Hypothalamus (tissue), 51 donors: Measurements from ENCODE around the gene C1QTNF9.
"Not testable (repeated sequence)": the region's sequence is repeated elsewhere in the genome, so short reads cannot be mapped to it uniquely, and the experiment has no call there.

Experiments
- DNase-seq, 51 donors: peaks; one replicate each; lab custom pipeline; 2025; lab: John Stamatoyannopoulos, UW

C1QTNF9 gene

GRCh38 chr13:24319641-24320040 lies 10.3 kb downstream of the C1QTNF9 start:
- DNase-seq = not testable (repeated sequence)

DNA sequence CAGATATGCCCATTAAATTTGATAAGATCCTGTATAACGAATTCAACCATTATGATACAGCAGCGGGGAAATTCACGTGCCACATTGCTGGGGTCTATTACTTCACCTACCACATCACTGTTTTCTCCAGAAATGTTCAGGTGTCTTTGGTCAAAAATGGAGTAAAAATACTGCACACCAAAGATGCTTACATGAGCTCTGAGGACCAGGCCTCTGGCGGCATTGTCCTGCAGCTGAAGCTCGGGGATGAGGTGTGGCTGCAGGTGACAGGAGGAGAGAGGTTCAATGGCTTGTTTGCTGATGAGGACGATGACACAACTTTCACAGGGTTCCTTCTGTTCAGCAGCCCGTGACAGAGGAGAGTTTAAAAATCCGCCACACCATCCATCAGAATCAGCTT lies 12.0 kb downstream of the C1QTNF9 start:
- not testable (repeated sequence) for DNase-seq

- DNase-seq = not testable (repeated sequence)
Measured at GRCh38 chr13:24322470-24322869, 13.1 kb downstream of the C1QTNF9 start.

DNA sequence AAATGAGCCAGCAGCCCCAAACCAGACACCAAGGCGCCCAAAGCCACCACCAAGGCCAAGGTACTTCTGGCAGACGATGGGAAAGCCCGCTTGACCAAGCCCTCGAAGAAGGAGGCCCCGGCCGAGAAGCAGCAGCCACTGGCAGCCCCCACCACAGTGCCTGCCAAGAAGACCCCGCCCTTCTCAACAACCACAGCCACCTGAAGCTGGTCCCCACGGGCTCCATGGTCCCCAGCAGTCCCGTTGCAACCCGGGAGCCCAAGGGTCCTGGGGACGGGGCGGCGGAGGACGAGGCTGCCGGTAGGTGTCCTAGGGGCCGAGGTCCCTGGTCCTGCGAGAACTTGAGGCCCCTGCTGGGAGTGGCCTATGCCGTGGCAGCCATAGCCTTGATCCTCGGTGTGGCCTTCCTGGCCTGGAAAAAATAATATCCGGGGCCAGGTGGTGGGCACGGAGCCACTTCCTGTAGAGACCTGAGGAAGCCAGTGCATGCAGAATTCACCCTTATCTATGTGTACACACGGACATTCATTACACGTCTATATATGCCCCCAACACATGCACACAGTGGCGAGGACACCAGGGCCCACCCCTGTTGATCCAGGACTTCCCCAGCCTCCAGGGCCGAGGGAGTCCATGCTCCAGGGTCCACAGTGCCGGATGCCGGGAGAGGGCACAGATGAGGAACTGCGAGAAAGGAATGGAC lies 13.8 kb downstream of the C1QTNF9 start:
- no peak for DNase-seq

DNA sequence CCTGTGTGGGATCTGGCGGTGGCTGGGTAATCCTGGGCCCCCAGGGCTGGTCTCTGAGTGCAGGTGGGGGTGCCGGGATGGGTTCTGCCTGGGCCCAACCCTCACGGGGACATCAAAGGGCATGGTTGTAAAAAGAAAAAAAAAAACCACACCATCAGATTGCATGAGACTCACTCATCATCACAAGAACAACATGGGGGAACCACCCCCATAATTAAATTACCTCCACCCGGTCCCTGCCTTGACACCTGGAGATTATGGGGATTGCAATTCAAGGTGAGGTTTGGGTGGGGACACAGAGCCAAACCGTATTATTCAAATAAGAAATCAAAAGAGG lies 14.3 kb downstream of the C1QTNF9 start:
- DNase-seq = no peak

GRCh38 chr13:24327598-24327997 lies 18.2 kb downstream of the C1QTNF9 start:
- DNase-seq = not testable (repeated sequence)

DNA sequence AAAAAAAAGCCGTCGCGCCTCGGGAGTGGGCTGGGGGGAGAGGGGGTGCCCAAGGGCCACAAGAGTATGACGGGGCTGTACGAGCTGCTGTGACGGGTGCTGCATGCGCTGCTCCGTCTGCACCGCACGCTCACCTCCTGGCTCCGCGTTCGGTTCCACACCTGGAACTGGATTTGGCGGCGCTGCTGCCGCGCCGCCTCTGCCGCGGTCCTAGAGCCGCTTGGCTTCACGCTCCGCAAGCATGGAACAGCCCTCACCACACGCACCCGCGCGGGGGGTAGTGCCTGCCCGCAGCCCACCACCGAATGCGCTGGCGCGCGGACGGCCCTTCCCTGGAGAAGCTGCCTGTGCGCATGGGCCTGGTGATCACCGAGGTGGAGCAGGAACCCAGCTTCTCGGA lies 18.8 kb downstream of the C1QTNF9 start:
- DNase-seq = no peak

DNA sequence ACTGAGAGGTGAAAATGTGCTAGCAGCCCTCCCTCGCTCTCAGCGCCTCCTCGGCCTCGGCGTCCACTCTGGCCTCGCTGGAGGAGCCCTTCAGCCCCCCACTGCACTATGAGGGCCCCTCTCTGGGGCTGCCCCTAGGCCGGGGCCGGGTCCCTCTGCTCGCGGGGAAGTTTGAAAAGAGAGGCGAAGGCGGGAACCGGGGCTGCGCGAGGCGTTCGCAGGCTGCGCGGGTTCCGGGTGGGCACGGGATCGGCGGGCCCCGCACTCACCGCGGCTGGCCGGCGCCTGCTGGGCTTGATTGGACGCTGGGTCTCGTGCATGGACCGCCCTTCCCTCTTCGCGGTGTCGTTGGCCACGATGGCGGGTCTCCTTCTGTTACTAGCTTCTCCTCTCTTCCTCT lies 29.3 kb downstream of the C1QTNF9 start:
- no peak for DNase-seq

GRCh38 chr13:24339937-24340607 lies 30.7 kb downstream of the C1QTNF9 start:
- no peak for DNase-seq

DNA sequence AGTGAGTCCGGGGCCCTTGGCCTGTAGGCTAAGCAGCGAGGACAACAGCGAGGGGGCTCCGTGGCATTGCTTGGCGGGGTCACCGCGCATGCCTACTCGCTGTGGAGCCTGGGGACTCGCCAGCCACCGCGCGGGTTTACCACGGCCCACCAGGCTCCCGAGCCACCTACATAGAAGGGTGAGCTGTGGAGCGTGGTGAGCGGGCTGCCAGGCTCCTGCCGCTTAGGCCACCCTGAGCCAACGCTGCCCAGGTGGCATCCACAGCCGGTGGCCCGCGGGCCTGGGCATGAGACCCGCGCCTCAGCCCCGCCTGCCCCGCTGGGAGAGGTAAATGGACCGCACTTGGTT lies 31.2 kb downstream of the C1QTNF9 start:
- no peak for DNase-seq

GRCh38 chr13:24341439-24341838 lies 32.1 kb downstream of the C1QTNF9 start:
- DNase-seq = no peak

DNA sequence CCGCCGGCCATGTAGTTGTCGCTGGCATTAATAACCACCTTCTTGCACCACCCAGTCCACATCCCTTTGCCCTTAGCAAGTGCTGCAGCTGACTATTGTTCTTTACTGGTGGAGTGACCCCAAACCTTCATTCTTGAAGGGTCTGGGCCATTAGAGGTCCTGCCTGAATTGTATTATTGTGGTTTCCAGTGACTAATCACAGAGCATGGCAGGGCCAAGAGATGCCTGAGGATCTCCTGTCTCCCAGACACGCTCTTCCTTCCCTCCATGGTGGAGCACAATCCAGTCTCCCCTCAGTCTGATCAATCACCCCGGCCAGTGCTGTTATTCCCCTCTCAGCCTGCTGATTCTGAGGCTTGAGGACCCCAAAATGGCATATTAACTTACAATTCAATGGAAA lies 39.0 kb downstream of the C1QTNF9 start:
- DNase-seq = no peak

GRCh38 chr13:24348797-24349515 lies 39.6 kb downstream of the C1QTNF9 start:
- DNase-seq = no peak

- DNase-seq = not testable (repeated sequence)
Measured at GRCh38 chr13:24349778-24350664, 40.6 kb downstream of the C1QTNF9 start.

- no peak for DNase-seq
Measured at GRCh38 chr13:24351423-24351822, 42.0 kb downstream of the C1QTNF9 start.

DNA sequence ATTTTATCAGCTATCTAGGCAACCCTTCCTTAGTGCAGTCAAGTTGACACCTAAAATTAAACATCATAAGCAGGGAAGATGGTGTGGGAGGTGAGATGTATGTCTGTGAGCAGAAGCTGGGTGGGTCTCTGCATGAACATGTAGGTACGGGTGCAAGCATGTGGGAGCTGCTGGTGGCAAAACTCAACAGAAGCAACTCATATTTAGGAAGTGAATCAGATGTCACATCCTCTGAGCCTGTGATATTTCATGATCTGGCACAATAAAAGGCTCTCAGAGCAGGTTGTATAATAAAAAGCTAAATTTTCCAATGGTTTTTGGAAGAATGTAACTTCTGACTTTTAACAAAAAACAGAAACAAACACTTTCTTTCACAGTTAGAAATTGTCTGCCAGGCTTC lies 44.4 kb downstream of the C1QTNF9 start:
- no peak for DNase-seq

DNA sequence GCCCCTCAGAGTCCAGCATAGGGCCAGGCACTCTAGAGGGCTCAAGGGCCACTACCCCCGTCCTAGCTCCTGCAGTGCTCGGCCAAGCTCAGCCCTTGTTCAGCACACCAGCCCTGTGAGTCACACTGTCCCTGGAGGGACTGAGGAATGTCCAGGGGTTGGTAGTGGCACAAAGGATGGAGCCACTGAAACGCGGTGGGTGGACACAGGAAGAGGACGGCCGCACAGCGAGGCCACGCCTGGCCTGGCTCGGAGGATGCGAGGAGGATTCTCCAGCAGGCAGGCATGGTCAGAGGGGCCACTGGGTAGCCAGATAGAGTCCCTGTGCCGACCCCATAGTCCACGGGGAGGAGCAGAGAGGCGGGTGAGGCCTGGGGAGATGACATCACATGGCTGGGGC lies 45.7 kb downstream of the C1QTNF9 start:
- no peak for DNase-seq

DNA sequence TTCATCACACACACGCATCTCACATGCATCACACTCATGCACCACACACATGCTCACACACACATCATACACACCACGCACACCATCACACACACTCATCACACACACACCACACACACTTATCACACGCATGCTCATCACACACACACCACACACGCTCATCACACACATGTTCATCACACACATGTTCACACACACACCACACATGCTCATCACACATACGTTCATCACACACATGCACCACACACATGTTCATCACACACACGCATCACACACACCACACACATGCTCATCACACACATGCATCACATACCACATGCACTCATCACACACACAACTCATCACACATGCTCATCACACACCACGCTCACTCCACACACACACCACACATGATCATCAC lies 46.9 kb downstream of the C1QTNF9 start:
- no peak for DNase-seq

GRCh38 chr13:24356837-24357236 lies 47.5 kb downstream of the C1QTNF9 start:
- no peak for DNase-seq

- DNase-seq = no peak
Measured at GRCh38 chr13:24357756-24358155, 48.4 kb downstream of the C1QTNF9 start.

GRCh38 chr13:24358836-24359235 lies 49.5 kb downstream of the C1QTNF9 start:
- not testable (repeated sequence) for DNase-seq
